H9 (cell line): ENCODE data around the gene DPM1. TPM values are rescaled to one million over a fixed set of nuclear protein-coding genes. Genes with fewer than 3 reads are reported as not detected.

Experiments used
- DNase-seq: peaks from one replicate; pipeline ENCODE4 v3.0.0-alpha.2; 2017
- H2AFZ ChIP-seq: one replicate; pipeline ENCODE4 v1.6.1; 2013; ENCODE audit warnings: mild to moderate bottlenecking, low read length, control low read depth, moderate library complexity
- H2AK5ac ChIP-seq: 2 replicates; pipeline ENCODE4 v1.6.1; 2013; ENCODE audit warnings: low read length, control low read depth, mixed read lengths; ENCODE audit not compliant: insufficient read length
- H2BK120ac ChIP-seq: one replicate; pipeline ENCODE4 v1.6.1; 2013; ENCODE audit warnings: low read depth, mild to moderate bottlenecking, low read length, control low read depth, inconsistent platforms; ENCODE audit not compliant: poor library complexity, severe bottlenecking
- H2BK12ac ChIP-seq: 2 replicates; pipeline ENCODE4 v1.6.1; 2013; ENCODE audit warnings: low read length, control low read depth, mixed read lengths, low read depth; ENCODE audit not compliant: insufficient read length
- H2BK15ac ChIP-seq: 2 replicates; pipeline ENCODE4 v1.6.1; 2013; ENCODE audit warnings: low read depth, low read length, control low read depth
- H2BK20ac ChIP-seq: one replicate; pipeline ENCODE4 v1.6.1; 2013; ENCODE audit warnings: low read depth, mild to moderate bottlenecking, low read length, control low read depth, inconsistent platforms; ENCODE audit not compliant: poor library complexity, severe bottlenecking
- H2BK5ac ChIP-seq: 2 replicates; pipeline ENCODE4 v1.6.1; 2013; ENCODE audit warnings: low read length, control low read depth, mixed read lengths; ENCODE audit not compliant: insufficient read length
- H3K14ac ChIP-seq: 2 replicates; pipeline ENCODE4 v1.6.1; 2013; ENCODE audit warnings: low read length, control low read depth; ENCODE audit not compliant: insufficient read depth
- H3K18ac ChIP-seq: 2 replicates; pipeline ENCODE4 v1.6.1; 2013; ENCODE audit warnings: low read depth, mild to moderate bottlenecking, mixed read lengths, low read length, control low read depth; ENCODE audit not compliant: insufficient read length
- H3K23ac ChIP-seq: 2 replicates; pipeline ENCODE4 v1.6.1; 2013; ENCODE audit warnings: low read length, control low read depth, mixed read lengths, low read depth; ENCODE audit not compliant: insufficient read length
- H3K23me2 ChIP-seq: 2 replicates; pipeline ENCODE4 v1.6.1; 2013; ENCODE audit warnings: low read depth, mild to moderate bottlenecking, mixed read lengths, low read length, control low read depth; ENCODE audit not compliant: insufficient read length, poor library complexity, severe bottlenecking
- H3K27ac ChIP-seq: 2 replicates; pipeline ENCODE4 v1.5.1; 2013; ENCODE audit warnings: low read length, control low read depth, mixed read lengths, low read depth; ENCODE audit not compliant: insufficient read length
- H3K27me3 ChIP-seq: 2 replicates; pipeline ENCODE4 v1.6.1; 2013; ENCODE audit warnings: low read length, control low read depth, inconsistent platforms; ENCODE audit not compliant: insufficient read depth
- H3K4ac ChIP-seq: 2 replicates; pipeline ENCODE4 v1.6.1; 2013; ENCODE audit warnings: low read depth, mild to moderate bottlenecking, control low read depth, inconsistent platforms, low read length, moderate library complexity
- H3K4me1 ChIP-seq: 2 replicates; pipeline ENCODE4 v1.6.1; 2013; ENCODE audit warnings: low read length, control low read depth, inconsistent platforms; ENCODE audit not compliant: insufficient read depth
- H3K4me2 ChIP-seq: 2 replicates; pipeline ENCODE4 v1.6.1; 2013; ENCODE audit warnings: low read length, control low read depth, mixed read lengths; ENCODE audit not compliant: insufficient read length, insufficient read depth
- H3K56ac ChIP-seq: 2 replicates; pipeline ENCODE4 v1.6.1; 2013; ENCODE audit warnings: low read depth, mild to moderate bottlenecking, mixed read lengths, low read length, control low read depth; ENCODE audit not compliant: insufficient read length
- H3K79me1 ChIP-seq: 2 replicates; pipeline ENCODE4 v1.6.1; 2013; ENCODE audit warnings: low read depth, mild to moderate bottlenecking, moderate library complexity, low read length, control low read depth, inconsistent platforms; ENCODE audit not compliant: insufficient read depth, poor library complexity, severe bottlenecking
- H3K79me2 ChIP-seq: 2 replicates; pipeline ENCODE4 v1.6.1; 2013; ENCODE audit warnings: low read length, control low read depth, inconsistent platforms; ENCODE audit not compliant: insufficient read depth
- H3K9ac ChIP-seq: 2 replicates; pipeline ENCODE4 v1.6.1; 2013; ENCODE audit warnings: low read length, control low read depth, mixed read lengths; ENCODE audit not compliant: insufficient read length; ENCODE audit errors: extremely low read depth
- H3K9me3 ChIP-seq: one replicate; pipeline ENCODE4 v1.6.1; 2013; ENCODE audit warnings: low read depth, low read length, inconsistent platforms; ENCODE audit not compliant: control insufficient read depth
- H3T11ph ChIP-seq: one replicate; pipeline ENCODE4 v1.6.1; 2013; ENCODE audit warnings: mild to moderate bottlenecking, low read length, control low read depth, inconsistent platforms
- H4K20me1 ChIP-seq: one replicate; pipeline ENCODE4 v1.6.1; 2013; ENCODE audit not compliant: control insufficient read depth, insufficient read length, insufficient read depth
- H4K5ac ChIP-seq: 2 replicates; pipeline ENCODE4 v1.6.1; 2013; ENCODE audit warnings: low read depth, mild to moderate bottlenecking, mixed read lengths, low read length, control low read depth; ENCODE audit not compliant: insufficient read length
- H4K8ac ChIP-seq: replicated peaks from 2 replicates; pipeline ENCODE4 v1.6.1; 2013; ENCODE audit warnings: low read length, control low read depth, mixed read lengths, low read depth; ENCODE audit not compliant: insufficient read length
- H4K91ac ChIP-seq: 2 replicates; pipeline ENCODE4 v1.6.1; 2013; ENCODE audit warnings: low read depth, mild to moderate bottlenecking, moderate library complexity, mixed read lengths, low read length, control low read depth; ENCODE audit not compliant: insufficient read length
- H3K27ac Mint-ChIP-seq, 3 experiments: 2 replicates in 2 of 3; 3 replicates in 1 of 3; pipeline ENCODE4 v1.8.0; 2020 to 2021; ENCODE audit warnings: mixed read lengths in 3 of 3, mild to moderate bottlenecking in 1 of 3, moderate library complexity in 1 of 3
- H3K27me3 Mint-ChIP-seq: 2 replicates; pipeline ENCODE4 v1.8.0; 2021; ENCODE audit warnings: low read depth, mild to moderate bottlenecking, moderate library complexity, mixed read lengths
- H3K36me3 Mint-ChIP-seq, 3 experiments: 2 replicates in 2 of 3; 3 replicates in 1 of 3; pipeline ENCODE4 v1.8.0; 2020 to 2021; ENCODE audit warnings: low read depth in 3 of 3, mixed read lengths in 3 of 3; ENCODE audit not compliant: insufficient read depth in 1 of 3
- H3K4me1 Mint-ChIP-seq, 2 experiments: 2 replicates each; pipeline ENCODE4 v1.8.0; 2020; ENCODE audit warnings: mixed read lengths in 2 of 2
- H3K4me3 Mint-ChIP-seq, 2 experiments: 2 replicates in 1 of 2; 3 replicates in 1 of 2; pipeline ENCODE4 v1.8.0; 2020 to 2021; ENCODE audit warnings: mild to moderate bottlenecking in 2 of 2, mixed read lengths in 2 of 2, moderate library complexity in 1 of 2
- H3K9me3 Mint-ChIP-seq, 2 experiments: 2 replicates in 1 of 2; 3 replicates in 1 of 2; pipeline ENCODE4 v1.8.0; 2020; ENCODE audit warnings: mild to moderate bottlenecking in 2 of 2, mixed read lengths in 2 of 2, moderate library complexity in 1 of 2
- WGBS: extraction: QIAGEN DNeasy Blood & Tissue Kit; methylation state at CpG from one replicate; pipeline ENCODE4 v1.1.7; 2013; ENCODE audit warnings: missing lambda C conversion rate, low lambda C conversion rate, mixed read lengths; ENCODE audit not compliant: insufficient read length; ENCODE audit errors: extremely low coverage; 5-methylcytosine and 5-hydroxymethylcytosine counted together
- total RNA-seq: library from RNA; stranded (reverse); gene quantifications from 2 replicates; pipeline ENCODE4 v1.2.1, GENCODE V29; 2021
- TF ChIP-seq, protein P1 (sequence below): fragments of 200-600 bp; sonication (generic); conservative IDR thresholded peaks from 3 replicates; pipeline ENCODE4 v1.8.0; 2021; ENCODE audit warnings: antibody characterized with exemption, mild to moderate bottlenecking

DPM1 gene
- total RNA-seq, 1 experiment from 2014 or later, result 64.0 TPM

DNA sequence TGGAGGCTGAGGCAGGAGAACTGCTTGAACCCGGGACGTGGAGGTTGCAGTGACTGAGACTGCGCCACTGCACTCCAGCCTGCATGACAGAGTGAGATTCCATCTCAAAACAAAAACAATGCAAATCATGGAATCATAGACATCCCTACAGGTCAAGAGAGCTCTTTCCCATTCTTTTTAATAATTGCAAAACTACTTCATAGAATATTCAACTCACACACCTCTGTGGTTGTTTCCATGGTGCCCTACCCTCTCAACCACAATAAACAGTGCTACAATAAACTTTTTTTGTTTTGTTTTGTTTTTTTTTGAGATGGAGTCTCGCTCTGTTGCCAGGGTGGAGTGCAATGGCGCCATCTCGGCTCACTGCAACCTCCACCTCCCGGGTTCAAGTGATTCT, 15.3 kb downstream of the DPM1 start:
- no peak overlapping the region for H4K91ac ChIP-seq
- Mint-ChIP-seq H3K27ac (no peak overlapping the region), H3K9me3 (no peaks in the 10 kb centered on the region), H3K4me3 (no peak overlapping the region), H3K27me3 (no peaks in the 10 kb centered on the region), H3K4me1 (no peaks in the 10 kb centered on the region), H3K36me3 (peaks cover 27 to 76% (median 56%) of the 10 kb centered on the region in 3 experiments)
- H2BK15ac ChIP-seq, result no peak overlapping the region
- no peaks in the 10 kb centered on the region for H3K23me2 ChIP-seq
- no peak overlapping the region for H3K18ac ChIP-seq
- H3K9me3 ChIP-seq, result no peaks in the 10 kb centered on the region
- no peaks in the 10 kb centered on the region for H3K79me1 ChIP-seq
- H3K4ac ChIP-seq, result no peak overlapping the region
- no peak overlapping the region for H2AFZ ChIP-seq
- H3K23ac ChIP-seq, result no peak overlapping the region
- H3K4me1 ChIP-seq, result no peaks in the 10 kb centered on the region
- H3K56ac ChIP-seq, result no peak overlapping the region
- no peak overlapping the region for H3K27ac ChIP-seq
- no peak overlapping the region for H3K4me2 ChIP-seq
- H3K27me3 ChIP-seq, result no peaks in the 10 kb centered on the region
- no peak overlapping the region for H2BK5ac ChIP-seq
- no peak overlapping the region for H2AK5ac ChIP-seq
- H3K14ac ChIP-seq, result no peak overlapping the region
- H4K20me1 ChIP-seq, result no peaks in the 10 kb centered on the region
- H3T11ph ChIP-seq, result no peak overlapping the region
- H4K8ac ChIP-seq, result no peak overlapping the region
- DNase-seq, result no peak
- H2BK20ac ChIP-seq, result no peak overlapping the region
- no CpG with 5 or more reads among the region's 7 CpGs for WGBS
- no peak overlapping the region for H2BK12ac ChIP-seq
- TF ChIP-seq, protein P1, sequence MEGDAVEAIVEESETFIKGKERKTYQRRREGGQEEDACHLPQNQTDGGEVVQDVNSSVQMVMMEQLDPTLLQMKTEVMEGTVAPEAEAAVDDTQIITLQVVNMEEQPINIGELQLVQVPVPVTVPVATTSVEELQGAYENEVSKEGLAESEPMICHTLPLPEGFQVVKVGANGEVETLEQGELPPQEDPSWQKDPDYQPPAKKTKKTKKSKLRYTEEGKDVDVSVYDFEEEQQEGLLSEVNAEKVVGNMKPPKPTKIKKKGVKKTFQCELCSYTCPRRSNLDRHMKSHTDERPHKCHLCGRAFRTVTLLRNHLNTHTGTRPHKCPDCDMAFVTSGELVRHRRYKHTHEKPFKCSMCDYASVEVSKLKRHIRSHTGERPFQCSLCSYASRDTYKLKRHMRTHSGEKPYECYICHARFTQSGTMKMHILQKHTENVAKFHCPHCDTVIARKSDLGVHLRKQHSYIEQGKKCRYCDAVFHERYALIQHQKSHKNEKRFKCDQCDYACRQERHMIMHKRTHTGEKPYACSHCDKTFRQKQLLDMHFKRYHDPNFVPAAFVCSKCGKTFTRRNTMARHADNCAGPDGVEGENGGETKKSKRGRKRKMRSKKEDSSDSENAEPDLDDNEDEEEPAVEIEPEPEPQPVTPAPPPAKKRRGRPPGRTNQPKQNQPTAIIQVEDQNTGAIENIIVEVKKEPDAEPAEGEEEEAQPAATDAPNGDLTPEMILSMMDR, result no peak
- H2BK120ac ChIP-seq, result no peak overlapping the region
- H3K79me2 ChIP-seq, result no peaks in the 10 kb centered on the region
- no peak overlapping the region for H4K5ac ChIP-seq
- H3K9ac ChIP-seq, result no peak overlapping the region
